HG02973 (cell line): ENCODE results near the gene UGT1A4.

ENCODE experiments used
- ATAC-seq: cut with Tn5 transposase; IDR thresholded peaks from one replicate; pipeline ENCODE4 v1.9.1; 2021; ENCODE audit warnings: moderate library complexity; ENCODE audit not compliant: unreplicated experiment

The UGT1A4 gene

GRCh38 chr2:233718552-233718951 lies at the start of gene UGT1A4:
TSS of gene UGT1A4 (plus strand) at chr2:233718736. CDS start at chr2:233718821, 85 bp downstream.
- no peak for ATAC-seq

GRCh38 chr2:233671290-233672161 lies 47.0 kb upstream of the UGT1A4 start, which contains the start of gene UGT1A9:
TSS of gene UGT1A9 (plus strand) at chr2:233671898. CDS start at chr2:233671935, 37 bp downstream.
- ATAC-seq = no peak

GRCh38 chr2:233672886-233673285 lies 45.6 kb upstream of the UGT1A4 start:
- no peak for ATAC-seq

- ATAC-seq = no peak
These were observed 44.6 kb upstream of the UGT1A4 start for GRCh38 chr2:233673896-233674295.

GRCh38 chr2:233674314-233674713 lies 44.2 kb upstream of the UGT1A4 start:
- no peak for ATAC-seq

- no peak for ATAC-seq
These were observed 43.5 kb upstream of the UGT1A4 start for GRCh38 chr2:233674995-233675394.

GRCh38 chr2:233676046-233676445 lies 42.5 kb upstream of the UGT1A4 start:
- ATAC-seq = no peak

GRCh38 chr2:233679196-233679595 lies 39.3 kb upstream of the UGT1A4 start:
- ATAC-seq = no peak

- ATAC-seq = no peak
These were observed 38.0 kb upstream of the UGT1A4 start for GRCh38 chr2:233680361-233681045.

- ATAC-seq = no peak
These were observed 36.9 kb upstream of the UGT1A4 start, which contains the start of gene UGT1A7 for GRCh38 chr2:233681521-233682099. TSS of gene UGT1A7 (plus strand) at chr2:233681901. CDS start at chr2:233681938, 37 bp downstream.

GRCh38 chr2:233684640-233685039 lies 33.9 kb upstream of the UGT1A4 start:
- ATAC-seq = no peak

GRCh38 chr2:233686928-233687327 lies 31.6 kb upstream of the UGT1A4 start:
- ATAC-seq = no peak

GRCh38 chr2:233688341-233688740 lies 30.2 kb upstream of the UGT1A4 start:
- ATAC-seq = no peak

GRCh38 chr2:233689031-233689430 lies 29.5 kb upstream of the UGT1A4 start:
- no peak for ATAC-seq

GRCh38 chr2:233689501-233689900 lies 29.0 kb upstream of the UGT1A4 start:
- no peak for ATAC-seq

GRCh38 chr2:233690444-233690843 lies 28.1 kb upstream of the UGT1A4 start:
- ATAC-seq = no peak

GRCh38 chr2:233691443-233692433 lies 26.8 kb upstream of the UGT1A4 start:
- no peak for ATAC-seq

- no peak for ATAC-seq
These were observed 25.9 kb upstream of the UGT1A4 start, which contains the start of gene UGT1A6 for GRCh38 chr2:233692648-233693047. TSS of gene UGT1A6 (plus strand) at chr2:233692890. CDS start at chr2:233693005, 115 bp downstream.

- ATAC-seq = no peak
These were observed 24.6 kb upstream of the UGT1A4 start for GRCh38 chr2:233693963-233694362.

- ATAC-seq = no peak
These were observed 19.8 kb upstream of the UGT1A4 start for GRCh38 chr2:233698740-233699139.
